Naive thymus-derived CD8-positive, alpha-beta T cell (primary cell): ENCODE measurements around the gene QSER1. TPM values are rescaled to one million over a fixed set of nuclear protein-coding genes. Genes with fewer than 3 reads are reported as not detected.
"Not testable (repeated sequence)": the region's sequence is repeated elsewhere in the genome, so short reads cannot be mapped to it uniquely, and the experiment has no call there.

Source experiments
- ATAC-seq, 2 donors: fragments of 150-1000 bp; cut with Tn5 transposase in 1 of 2; sonication (Bioruptor Pico), chemical (Tn5 transposase) in 1 of 2; 1 replicate in 1 of 2; 2 replicates in 1 of 2; pipeline ENCODE4 v1.10.0; 2021; ENCODE audit warnings: mild to moderate bottlenecking in 2 of 2, moderate library complexity in 2 of 2
- POLR2A ChIA-PET: fragments of 350-600 bp; sonication (Branson Sonifier 250); formaldehyde crosslinking; loops from one replicate; lab custom pipeline; 2021; ENCODE audit warnings: antibody characterized with exemption; lab: Charles Lee
- DNase-seq, 10 donors: peaks; one replicate each; pipeline versions ENCODE4 v3.0.0 to v3.0.0-alpha.2; 2020 to 2022
- H3K27ac Mint-ChIP-seq, 10 donors: one replicate each; pipeline ENCODE4 v1.8.0; 2020 to 2022; ENCODE audit warnings: mild to moderate bottlenecking in 10 of 10, mixed read lengths in 10 of 10, moderate library complexity in 4 of 10, inconsistent platforms in 1 of 10
- H3K27me3 Mint-ChIP-seq, 5 donors: one replicate each; pipeline ENCODE4 v1.8.0; 2021 to 2022; ENCODE audit warnings: mixed read lengths in 5 of 5
- H3K36me3 Mint-ChIP-seq, 3 donors: one replicate each; pipeline ENCODE4 v1.8.0; 2020 to 2022; ENCODE audit warnings: mixed read lengths in 3 of 3, mild to moderate bottlenecking in 2 of 3, inconsistent platforms in 1 of 3
- H3K4me1 Mint-ChIP-seq, 4 donors: one replicate each; pipeline ENCODE4 v1.8.0; 2021 to 2022; ENCODE audit warnings: mixed read lengths in 4 of 4
- H3K4me3 Mint-ChIP-seq, 10 donors: one replicate each; pipeline ENCODE4 v1.8.0; 2020 to 2022; ENCODE audit warnings: mild to moderate bottlenecking in 10 of 10, mixed read lengths in 10 of 10, moderate library complexity in 6 of 10, inconsistent platforms in 1 of 10
- H3K9me3 Mint-ChIP-seq, 9 donors: one replicate each; pipeline ENCODE4 v1.8.0; 2020 to 2022; ENCODE audit warnings: mixed read lengths in 9 of 9, mild to moderate bottlenecking in 3 of 9, inconsistent platforms in 1 of 9, moderate library complexity in 1 of 9
- polyA plus RNA-seq, 3 donors: library from polyadenylated mRNA; unstranded; fragments of 300-500 nt; fragmentation: Illumina TruSeq; gene quantifications; one replicate each; pipeline ENCODE4 v1.2.3, GENCODE V29; 2021
- total RNA-seq, 8 experiments: library from RNA in 2 of 8; stranded (reverse) in 2 of 8; gene quantifications; one replicate each; pipeline ENCODE4 v1.2.3 and lab custom pipeline; 2021 to 2026

The QSER1 gene
- total and polyA plus RNA-seq, 5 experiments from 2014 or later = 0.55 to 11.4 (median 0.93) TPM

DNA sequence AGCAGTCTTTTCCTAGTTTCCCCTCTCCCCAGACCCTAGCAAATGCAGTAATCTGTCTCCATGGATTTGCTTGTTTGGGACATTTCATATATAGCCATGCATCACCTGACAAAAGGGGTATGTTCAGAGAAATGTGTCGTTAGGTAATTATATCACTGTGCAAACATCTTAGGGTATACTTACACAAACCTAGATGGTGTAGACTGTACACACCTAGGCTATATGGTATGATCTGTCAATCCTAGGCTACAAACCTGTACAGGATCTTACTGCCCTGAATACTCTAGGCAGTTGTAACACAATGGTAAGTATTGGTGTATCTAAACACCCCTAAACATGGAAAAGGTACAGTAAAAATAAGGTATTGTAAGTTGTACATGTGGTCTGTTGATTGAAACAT is 23.8 kb downstream of the QSER1 start:
- H3K4me3 Mint-ChIP-seq = no peak overlapping the region
- no peak overlapping the region for H3K27ac Mint-ChIP-seq
- ATAC-seq (no peak), DNase-seq (no peak)
- POLR2A ChIA-PET = no interaction called here
- no peaks in the 10 kb centered on the region for H3K27me3 Mint-ChIP-seq
- peaks cover 17 to 42% (median 21%) of the 10 kb centered on the region in 4 donors for H3K4me1 Mint-ChIP-seq
- H3K9me3 Mint-ChIP-seq = no peaks in the 10 kb centered on the region
- H3K36me3 Mint-ChIP-seq = peaks cover 0 to 16% (median 5%) of the 10 kb centered on the region in 3 donors

GRCh38 chr11:32916994-32917393 is 24.4 kb downstream of the QSER1 start:
- Mint-ChIP-seq H3K4me1 (peaks cover 17 to 36% (median 20%) of the 10 kb centered on the region in 4 donors), H3K27me3 (no peaks in the 10 kb centered on the region)

DNA sequence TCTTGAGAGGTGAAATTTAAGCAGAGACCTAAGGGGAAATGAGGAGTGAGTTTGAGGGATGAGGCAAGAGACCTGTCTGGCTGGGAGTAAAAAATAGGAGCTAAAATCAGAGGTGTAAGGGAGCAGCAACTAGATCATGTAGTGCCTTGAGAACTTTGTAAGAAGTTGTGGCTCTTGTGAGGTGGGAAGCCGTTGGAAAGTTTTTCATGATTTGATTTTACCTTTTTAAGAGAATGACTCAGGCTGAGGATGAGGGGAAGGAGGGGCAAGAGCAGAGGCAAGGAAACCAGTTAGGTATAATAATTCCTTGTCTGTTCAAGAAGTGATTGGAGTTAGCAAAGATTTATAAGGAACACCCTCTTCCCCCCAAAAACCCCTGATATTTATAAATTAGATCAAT is 25.8 kb downstream of the QSER1 start:
- Mint-ChIP-seq H3K36me3 (peaks cover 0 to 6% (median 4%) of the 10 kb centered on the region in 3 donors), H3K9me3 (no peaks in the 10 kb centered on the region), H3K27ac (peak overlapping the region in 1 of 10 donors; percentile 23), H3K4me1 (peaks cover 17 to 35% (median 19%) of the 10 kb centered on the region in 4 donors), H3K27me3 (no peaks in the 10 kb centered on the region), H3K4me3 (no peak overlapping the region)
- DNase-seq = no peak
- ATAC-seq = no peak
- POLR2A ChIA-PET = no interaction called here

More at GRCh38 chr11:32916994-32917393, 24.4 kb downstream of the QSER1 start:
- DNase-seq (no peak), ATAC-seq (no peak)
- no peak overlapping the region for H3K27ac Mint-ChIP-seq
- H3K4me3 Mint-ChIP-seq = no peak overlapping the region
- H3K9me3 Mint-ChIP-seq = no peaks in the 10 kb centered on the region
- POLR2A ChIA-PET = no interaction called here
- H3K36me3 Mint-ChIP-seq = peaks cover 0 to 14% (median 5%) of the 10 kb centered on the region in 3 donors

- H3K27me3 Mint-ChIP-seq = no peaks in the 10 kb centered on the region
- H3K4me3 Mint-ChIP-seq = no peak overlapping the region
- peak overlapping the region in 3 of 10 donors; percentile 3 to 41 (median 40) for H3K27ac Mint-ChIP-seq
- no peak for ATAC-seq
- H3K9me3 Mint-ChIP-seq = no peaks in the 10 kb centered on the region
- H3K36me3 Mint-ChIP-seq = peaks cover 0 to 5% (median 3%) of the 10 kb centered on the region in 3 donors
- H3K4me1 Mint-ChIP-seq = peaks cover 18 to 32% (median 19%) of the 10 kb centered on the region in 4 donors
- POLR2A ChIA-PET = interaction anchor here (0.7 kb wide), 1 partner anchor 58 kb away, joined by 3 read pairs; no protein-coding TSS in a partner anchor
- no peak for DNase-seq
Measured at GRCh38 chr11:32919338-32919737, 26.7 kb downstream of the QSER1 start.

GRCh38 chr11:32920570-32920969 is 28.0 kb downstream of the QSER1 start:
- POLR2A ChIA-PET = no interaction called here
- Mint-ChIP-seq H3K4me3 (no peak overlapping the region), H3K9me3 (no peaks in the 10 kb centered on the region), H3K36me3 (peaks cover 0 to 5% (median 0%) of the 10 kb centered on the region in 3 donors), H3K27me3 (no peaks in the 10 kb centered on the region), H3K27ac (no peak overlapping the region), H3K4me1 (peaks cover 17 to 32% (median 18%) of the 10 kb centered on the region in 4 donors)
- ATAC-seq (no peak), DNase-seq (no peak)

DNA sequence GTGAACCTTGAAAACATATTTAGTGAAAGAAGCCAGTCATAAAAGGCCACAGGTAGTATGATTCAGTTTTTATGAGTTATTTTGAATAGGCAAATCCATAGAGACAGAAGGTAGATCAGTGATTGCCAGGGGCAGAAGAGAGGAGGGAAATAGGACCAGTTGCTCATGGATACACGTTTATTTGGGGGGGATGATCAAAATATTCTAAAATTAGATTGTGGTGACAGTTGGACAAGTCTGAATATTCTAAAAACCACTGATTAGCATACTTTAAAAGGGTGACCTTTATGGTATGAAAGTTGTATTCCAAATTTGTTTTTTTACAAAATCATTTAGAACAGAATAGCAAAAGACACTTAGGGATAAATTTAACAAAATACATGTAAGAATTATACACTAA is 28.6 kb downstream of the QSER1 start:
- Mint-ChIP-seq H3K9me3 (no peaks in the 10 kb centered on the region), H3K27ac (peak overlapping the region in 2 of 10 donors; percentile 1 to 8), H3K27me3 (no peaks in the 10 kb centered on the region), H3K36me3 (peaks cover 0 to 5% (median 0%) of the 10 kb centered on the region in 3 donors), H3K4me3 (no peak overlapping the region), H3K4me1 (peaks cover 17 to 32% (median 18%) of the 10 kb centered on the region in 4 donors)
- POLR2A ChIA-PET = no interaction called here
- ATAC-seq (no peak), DNase-seq (no peak)

DNA sequence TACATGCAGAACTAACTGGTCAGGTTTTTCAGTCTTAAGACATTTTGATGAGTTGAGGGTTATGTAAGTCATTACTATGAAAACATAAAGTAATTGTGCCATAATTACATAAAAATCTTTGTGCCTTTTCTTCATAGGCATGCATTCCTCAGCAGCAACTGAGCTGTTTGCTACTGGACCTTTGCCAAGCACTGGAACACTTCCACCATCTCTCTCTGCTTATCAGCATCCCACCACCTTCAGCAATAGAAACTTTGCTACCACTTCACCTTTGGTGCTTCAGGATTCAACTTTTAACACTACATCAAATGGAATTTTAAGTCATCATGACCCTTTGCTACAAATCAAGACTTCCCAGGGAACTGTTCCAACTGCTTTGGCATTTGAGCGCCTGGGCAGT is 39.0 kb downstream of the QSER1 start:
- ATAC-seq = no peak
- Mint-ChIP-seq H3K4me1 (no peaks in the 10 kb centered on the region), H3K4me3 (no peak overlapping the region), H3K36me3 (peaks cover 36 to 72% (median 48%) of the 10 kb centered on the region in 3 donors), H3K27me3 (no peaks in the 10 kb centered on the region), H3K27ac (no peak overlapping the region), H3K9me3 (no peaks in the 10 kb centered on the region)
- DNase-seq = no peak
- POLR2A ChIA-PET = no interaction called here

DNA sequence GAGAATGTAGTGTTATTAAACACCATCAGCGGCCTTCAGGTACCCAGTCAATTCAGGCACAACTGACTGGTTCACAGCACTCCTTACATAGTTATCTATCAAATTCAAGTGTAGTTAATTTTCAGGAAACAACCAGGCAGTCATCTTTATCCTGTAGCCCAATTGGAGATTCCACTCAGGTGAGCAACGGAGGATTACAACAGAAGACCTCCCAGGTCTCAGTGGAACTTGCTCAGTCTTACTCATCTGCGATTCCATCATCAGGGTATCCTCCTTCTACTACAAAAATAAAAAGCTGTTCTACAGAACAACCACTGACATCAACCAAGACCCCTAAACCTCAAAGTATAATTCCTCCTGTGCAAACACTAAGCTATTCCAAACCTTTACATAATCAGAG is 39.6 kb downstream of the QSER1 start:
- no peaks in the 10 kb centered on the region for H3K4me1 Mint-ChIP-seq
- no peak for ATAC-seq
- H3K27me3 Mint-ChIP-seq = no peaks in the 10 kb centered on the region
- no peak overlapping the region for H3K27ac Mint-ChIP-seq
- H3K9me3 Mint-ChIP-seq = no peaks in the 10 kb centered on the region
- H3K4me3 Mint-ChIP-seq = no peak overlapping the region
- no peak for DNase-seq
- POLR2A ChIA-PET = no interaction called here
- peaks cover 36 to 74% (median 53%) of the 10 kb centered on the region in 3 donors for H3K36me3 Mint-ChIP-seq

DNA sequence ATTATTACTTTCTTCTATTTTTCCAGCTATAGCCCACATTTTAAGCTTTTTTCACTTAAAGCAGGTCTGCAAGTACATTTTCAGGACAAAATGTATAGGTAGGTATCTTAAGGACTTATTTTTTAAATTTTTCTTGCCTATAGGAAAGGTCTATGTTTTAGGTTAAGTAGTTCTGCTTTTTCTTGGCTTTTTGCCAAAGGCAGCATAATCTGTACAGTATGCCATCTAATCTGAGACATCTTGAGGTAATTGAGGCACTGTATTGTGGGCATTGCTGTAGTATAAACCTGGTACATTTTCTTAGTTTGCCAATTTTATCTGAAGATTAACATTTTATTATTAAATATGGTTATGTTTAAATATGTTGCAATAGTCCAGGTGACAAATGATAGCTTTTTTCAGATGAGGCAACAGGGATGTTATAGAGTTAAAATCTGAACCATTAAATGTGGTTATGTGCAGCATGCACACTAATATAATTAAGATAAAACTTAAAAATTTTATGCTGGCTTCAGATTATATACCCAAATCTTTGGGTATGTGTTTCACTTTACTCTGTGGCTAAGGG is 42.9 kb downstream of the QSER1 start:
- POLR2A ChIA-PET = no interaction called here
- Mint-ChIP-seq H3K36me3 (peaks cover 45 to 85% (median 68%) of the 10 kb centered on the region in 3 donors), H3K4me3 (no peak overlapping the region), H3K27me3 (no peaks in the 10 kb centered on the region), H3K4me1 (peaks cover 5 to 10% (median 7%) of the 10 kb centered on the region in 4 donors), H3K9me3 (no peaks in the 10 kb centered on the region), H3K27ac (no peak overlapping the region)
- DNase-seq = peak in 1 of 10 donors; percentile 1
- no peak for ATAC-seq

GRCh38 chr11:32936178-32936577 is 43.6 kb downstream of the QSER1 start:
- ATAC-seq, H3K27ac Mint-ChIP-seq, H3K4me3 Mint-ChIP-seq, POLR2A ChIA-PET, DNase-seq, H3K27me3 Mint-ChIP-seq, H3K9me3 Mint-ChIP-seq: not testable (repeated sequence)
- peaks cover 5 to 11% (median 8%) of the 10 kb centered on the region in 4 donors for H3K4me1 Mint-ChIP-seq
- H3K36me3 Mint-ChIP-seq = peaks cover 48 to 86% (median 72%) of the 10 kb centered on the region in 3 donors

- H3K27ac Mint-ChIP-seq, H3K4me3 Mint-ChIP-seq, DNase-seq, H3K27me3 Mint-ChIP-seq, POLR2A ChIA-PET, H3K9me3 Mint-ChIP-seq, ATAC-seq: not testable (repeated sequence)
- Mint-ChIP-seq H3K4me1 (peaks cover 5 to 11% (median 8%) of the 10 kb centered on the region in 4 donors), H3K36me3 (peaks cover 40 to 75% (median 62%) of the 10 kb centered on the region in 3 donors)
Measured at GRCh38 chr11:32937283-32937682, 44.7 kb downstream of the QSER1 start.

- Mint-ChIP-seq H3K36me3 (peaks cover 22 to 58% (median 45%) of the 10 kb centered on the region in 3 donors), H3K4me3 (no peak overlapping the region), H3K4me1 (peaks cover 5 to 11% (median 8%) of the 10 kb centered on the region in 4 donors), H3K9me3 (peaks cover 0 to 2% (median 0%) of the 10 kb centered on the region in 9 donors), H3K27me3 (no peaks in the 10 kb centered on the region), H3K27ac (peak overlapping the region in 2 of 10 donors; percentile 1 to 17)
- ATAC-seq (no peak), DNase-seq (no peak)
- POLR2A ChIA-PET = no interaction called here
Measured at GRCh38 chr11:32939046-32939445, 46.4 kb downstream of the QSER1 start.

DNA sequence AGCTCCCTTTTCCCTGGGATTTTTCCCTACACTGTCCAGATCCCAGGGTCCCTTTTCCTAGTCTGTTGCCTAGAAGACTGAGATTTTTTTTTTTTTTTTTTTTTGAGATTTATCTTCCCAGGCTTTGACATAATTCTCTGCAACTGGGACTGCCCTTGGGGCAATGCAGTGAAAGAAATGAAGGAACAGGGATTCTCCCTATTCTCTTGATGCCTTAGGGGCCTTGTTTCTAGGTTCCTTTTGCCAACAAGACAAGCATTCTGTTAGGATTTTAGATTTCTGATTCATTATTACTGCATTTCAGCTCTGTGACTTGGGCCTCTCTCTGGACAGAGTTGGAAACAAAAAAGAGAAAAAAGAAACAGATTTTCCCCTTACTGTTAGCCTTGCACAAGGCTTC is 47.3 kb downstream of the QSER1 start:
- H3K9me3 Mint-ChIP-seq = peaks cover 0 to 2% (median 0%) of the 10 kb centered on the region in 9 donors
- POLR2A ChIA-PET = interaction anchor here (0.7 kb wide), 1 partner anchor 30 kb away, joined by 6 read pairs; no protein-coding TSS in a partner anchor
- peak overlapping the region in 2 of 10 donors; percentile 41 to 63 for H3K27ac Mint-ChIP-seq
- DNase-seq = no peak
- no peak overlapping the region for H3K4me3 Mint-ChIP-seq
- peaks cover 5 to 11% (median 8%) of the 10 kb centered on the region in 4 donors for H3K4me1 Mint-ChIP-seq
- no peak for ATAC-seq
- H3K27me3 Mint-ChIP-seq = no peaks in the 10 kb centered on the region
- H3K36me3 Mint-ChIP-seq = peaks cover 14 to 50% (median 38%) of the 10 kb centered on the region in 3 donors
